Left colon (tissue), 2 donors: ENCODE data around the gene FER. TPM values are rescaled to one million over a fixed set of nuclear protein-coding genes. Genes with fewer than 3 reads are reported as not detected.
"Not testable (repeated sequence)": the region's sequence is repeated elsewhere in the genome, so short reads cannot be mapped to it uniquely, and the experiment has no call there.

Source experiments
- ATAC-seq: fragments of 200-7000 bp; cut with Tn5 transposase; one replicate; pipeline ENCODE4 v1.9.1; 2020; ENCODE audit warnings: mild to moderate bottlenecking, moderate library complexity
- DNase-seq, 2 donors: peaks; one replicate each; pipeline ENCODE4 v3.0.0-alpha.2; 2020
- intact Hi-C, 2 donors: fragments of 100-400 bp; cut with DNase I in 1 of 2; cut with micrococcal nuclease in 1 of 2; formaldehyde crosslinking; loops; one replicate each; pipeline versions ENCODE4 v1.11.2 to v1.14.0; 2022; cut with DNase I, micrococcal nuclease
- total RNA-seq, 2 donors: library from RNA; stranded (reverse); fragmentation: NEBNext Ultra II Directional; extraction: Animal tissue kit (Norgen Biotek cat#: 25700); gene quantifications; one replicate each; pipeline ENCODE4 v1.2.1, GENCODE V29; 2021
- donor health status: DM: no; HTN: no; CAD: no.
- donor health status: DM: yes; HTN: yes; CAD: no.

Gene FER
- total RNA-seq, 2 donors from 2014 or later, result 11.6 to 15.6 TPM

- DNase-seq (no peak), ATAC-seq (no peak)
- intact Hi-C loops, result no loop called here
Measured at GRCh38 chr5:108739906-108740305, 7.8 kb upstream of the FER start.

- intact Hi-C loops, result no loop called here
- DNase-seq (no peak), ATAC-seq (no peak)
Measured at GRCh38 chr5:108743319-108743718, 4.4 kb upstream of the FER start.

DNA sequence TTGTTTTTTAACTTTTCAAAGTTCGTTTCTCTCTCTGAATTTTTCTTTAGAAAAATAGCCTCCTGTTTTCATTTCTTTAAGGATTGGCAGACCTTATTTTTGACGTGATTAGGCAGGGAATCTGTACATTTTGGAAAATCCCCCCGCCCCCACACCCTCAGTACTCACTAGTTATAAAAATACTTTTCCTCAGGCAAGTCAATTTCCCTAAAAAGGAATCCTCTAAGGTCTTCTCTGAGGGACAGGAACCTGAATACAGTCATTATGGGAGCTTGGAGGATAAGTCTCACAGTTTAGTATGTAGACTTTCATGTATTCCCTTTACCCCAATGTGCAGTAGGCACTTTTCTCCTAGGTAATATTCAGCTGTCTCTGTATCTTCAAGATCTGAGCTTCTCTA, 3.9 kb upstream of the FER start:
- intact Hi-C loops, result no loop called here
- DNase-seq (no peak), ATAC-seq (no peak)

GRCh38 chr5:108747111-108747773, 455 bp upstream of the FER start:
- no peak for ATAC-seq
- no peak for DNase-seq
- intact Hi-C loops, result no loop called here

DNA sequence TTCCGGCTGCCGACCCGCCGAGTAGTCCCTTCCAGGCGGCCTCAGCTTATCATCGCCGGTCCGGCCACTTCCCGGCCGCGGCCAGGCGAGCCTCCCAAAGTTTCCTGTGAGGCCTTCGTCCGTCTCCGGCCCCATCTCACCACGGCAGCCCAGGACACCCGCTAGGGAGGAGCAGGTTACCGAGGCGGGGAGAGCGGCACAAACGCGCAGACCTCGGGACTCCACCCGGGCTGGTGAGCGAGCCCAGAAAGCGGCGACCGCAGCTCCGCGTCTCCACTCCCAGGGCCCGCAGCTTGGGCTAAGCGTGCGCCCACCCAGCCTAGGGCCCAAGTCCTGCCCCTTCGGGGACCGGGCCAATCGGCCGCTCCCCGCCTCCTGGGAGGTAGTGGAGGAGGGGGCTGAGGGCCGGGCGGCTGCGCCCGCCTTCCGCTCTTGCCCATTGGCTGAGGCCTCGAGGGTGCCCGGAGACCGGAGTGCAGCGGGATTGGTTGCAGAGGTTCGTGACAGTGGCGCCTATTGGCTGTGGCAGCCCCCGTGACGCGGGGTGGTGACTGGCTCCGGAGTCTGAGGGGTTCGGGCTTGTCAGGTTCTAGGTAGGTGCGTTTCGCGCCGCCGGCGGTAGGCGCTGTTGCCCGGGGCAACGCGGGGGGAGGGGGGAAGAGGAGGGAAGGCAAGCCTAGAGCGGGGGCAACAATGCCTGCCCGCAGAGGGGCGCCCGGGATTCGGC, 867 bp downstream of the FER start:
- ATAC-seq (peak; percentile 96), DNase-seq (peak; percentile 98 to 99)
- intact Hi-C loops, result no loop called here

DNA sequence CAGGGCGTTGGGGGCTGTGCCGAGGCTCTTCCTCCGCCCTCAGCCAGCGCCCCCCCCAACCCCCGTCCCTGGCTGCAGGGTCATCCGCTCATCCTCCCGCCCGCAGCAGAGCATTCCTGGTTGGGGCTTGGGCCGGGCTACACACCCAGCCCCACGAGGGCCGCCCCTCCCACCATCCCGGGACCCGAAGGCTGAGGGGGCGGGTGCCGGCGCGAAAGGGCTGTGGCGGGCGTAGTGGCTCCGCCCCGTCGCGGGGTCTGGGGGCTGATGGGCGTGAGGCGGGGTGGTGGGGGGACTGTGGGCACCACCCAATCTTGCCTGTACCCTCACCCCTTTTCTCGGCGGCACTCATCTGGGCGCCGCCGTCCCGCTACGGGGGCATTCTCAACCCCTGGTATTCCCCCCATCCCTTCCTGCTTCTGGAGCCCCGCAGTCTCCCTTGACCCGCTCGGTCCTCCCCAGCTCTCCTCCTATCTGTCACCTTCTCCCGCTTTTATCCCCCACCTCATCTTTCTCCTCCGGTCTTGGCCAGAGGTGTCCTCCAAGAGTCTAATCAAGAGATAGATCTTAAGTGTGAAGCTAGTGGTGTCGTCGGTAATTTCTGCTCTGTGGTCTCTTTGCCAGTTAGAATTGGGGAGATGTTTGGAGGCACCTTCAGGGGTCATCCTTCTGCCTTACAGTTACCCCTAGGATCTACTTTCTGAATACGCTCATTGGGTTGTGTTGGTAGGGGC, 1.6 kb downstream of the FER start:
- peak; percentile 46 for ATAC-seq
- DNase-seq, result no peak

GRCh38 chr5:108753331-108753730, 5.6 kb downstream of the FER start:
- no peak for ATAC-seq
- no peak for DNase-seq
- intact Hi-C loops, result no loop called here

More for the DNA sequence above, 1.6 kb downstream of the FER start:
- intact Hi-C loops, result no loop called here

DNA sequence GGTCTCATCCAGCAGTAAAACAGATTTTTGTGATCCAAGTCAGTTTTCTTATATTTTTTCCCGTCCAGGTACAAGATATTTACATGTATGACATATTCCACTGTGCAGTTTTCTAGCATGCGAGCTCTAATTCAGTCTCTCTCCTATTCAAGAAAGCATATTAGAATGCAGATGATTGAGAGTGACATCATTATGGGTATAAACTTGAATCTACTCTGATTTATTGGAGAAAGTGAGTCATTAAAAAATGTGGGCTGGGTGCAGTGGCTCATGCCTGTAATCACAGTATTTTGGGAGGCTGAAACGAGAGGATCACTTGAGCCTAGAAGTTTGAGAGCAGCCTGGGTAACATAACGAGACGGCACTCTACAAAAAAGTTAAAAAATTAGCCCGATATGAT, 6.2 kb downstream of the FER start:
- intact Hi-C loops, result no loop called here
- DNase-seq (no peak), ATAC-seq (no peak)

DNA sequence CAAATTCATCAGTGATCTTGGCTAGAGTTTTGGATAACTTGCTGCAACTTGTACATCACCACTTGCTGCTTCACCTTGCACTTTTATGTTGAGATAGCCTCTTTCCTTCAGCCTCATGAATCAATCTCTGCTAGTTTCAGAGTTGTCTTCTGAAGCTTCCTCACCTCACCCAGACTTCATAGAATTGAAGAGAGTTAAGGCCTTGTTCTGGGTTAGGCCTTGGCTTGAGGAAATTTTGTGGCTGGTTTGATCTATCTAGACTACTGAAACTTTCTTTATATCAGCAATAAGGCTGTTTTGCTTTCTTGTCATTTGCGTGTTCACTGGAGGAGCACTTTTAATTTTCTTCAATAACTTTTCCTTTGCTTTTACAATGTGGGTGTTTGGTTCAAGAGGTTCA, 12.8 kb downstream of the FER start:
- intact Hi-C loops, result no loop called here
- DNase-seq (no peak), ATAC-seq (no peak)

DNA sequence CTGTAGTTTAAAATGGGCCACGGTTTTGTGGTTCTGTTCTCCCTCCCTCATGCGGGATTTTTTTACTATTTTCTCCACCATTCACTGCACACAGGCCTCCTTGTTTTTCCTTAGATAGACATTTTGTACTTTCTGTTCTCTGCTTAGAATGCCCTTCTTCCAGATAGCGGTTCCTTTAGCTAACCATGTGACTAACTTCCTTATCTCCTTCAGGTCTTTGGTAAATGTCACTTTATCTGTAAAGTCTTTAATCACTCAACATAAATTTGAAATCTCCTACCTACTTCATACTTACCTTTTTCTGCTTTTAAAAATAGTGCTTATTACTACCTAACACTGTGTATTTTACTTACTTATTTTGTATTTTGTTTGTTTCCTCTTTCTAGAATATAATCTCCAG, 15.0 kb downstream of the FER start:
- no peak for ATAC-seq
- no peak for DNase-seq
- intact Hi-C loops, result no loop called here

DNA sequence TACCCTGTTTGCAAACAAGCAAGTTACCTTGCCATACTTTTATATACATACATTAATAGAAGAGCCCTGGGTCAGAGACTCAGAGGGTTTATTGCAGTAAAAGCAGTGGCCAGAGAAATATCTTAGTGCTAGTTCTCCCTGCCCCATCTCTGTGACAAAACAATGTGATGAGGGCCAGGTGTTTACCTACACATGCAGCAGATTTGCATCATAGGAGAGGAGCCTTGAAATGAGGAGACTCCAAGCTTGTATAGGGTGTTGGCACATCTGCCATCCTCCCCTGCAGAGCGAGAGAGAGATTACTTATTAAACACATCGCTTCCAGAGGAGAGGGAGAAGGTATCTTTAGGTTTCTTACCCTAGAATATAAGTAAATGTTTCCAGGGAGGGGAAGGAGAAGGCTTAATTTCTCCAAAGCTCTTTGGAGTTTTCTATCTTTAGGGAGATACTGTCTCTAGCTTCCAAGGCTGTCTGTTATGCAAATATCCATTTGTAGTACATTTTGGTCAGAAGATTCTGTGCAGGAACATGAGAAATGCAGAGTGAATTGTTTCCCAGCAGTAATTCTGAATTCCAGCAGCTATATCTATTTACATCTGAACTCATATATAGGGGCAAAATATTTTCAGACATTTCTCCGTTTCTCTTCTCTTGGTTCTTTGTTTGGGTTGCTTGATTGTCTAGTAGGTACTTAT, 15.7 kb downstream of the FER start:
- ATAC-seq (no peak), DNase-seq (no peak)
- intact Hi-C loops, result no loop called here

DNA sequence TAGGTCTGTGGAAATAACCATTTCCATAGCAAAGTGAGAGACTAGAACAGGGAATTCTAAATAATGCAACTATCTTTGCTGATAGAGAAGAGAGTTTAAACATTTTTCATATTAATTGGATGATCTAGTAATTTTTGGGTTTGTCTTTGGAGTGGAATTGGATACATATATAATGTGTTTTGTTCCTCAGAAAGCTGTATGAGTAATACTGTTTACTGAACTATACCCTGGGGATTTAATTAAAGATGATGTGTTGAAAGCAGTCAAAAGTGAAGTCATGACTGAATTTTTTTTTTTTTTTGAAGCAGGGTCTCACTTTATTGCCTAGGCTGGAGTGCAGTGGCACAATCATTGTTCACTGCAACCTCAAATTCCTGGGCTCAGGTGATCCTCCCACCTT, 17.9 kb downstream of the FER start:
- intact Hi-C loops, result no loop called here

DNA sequence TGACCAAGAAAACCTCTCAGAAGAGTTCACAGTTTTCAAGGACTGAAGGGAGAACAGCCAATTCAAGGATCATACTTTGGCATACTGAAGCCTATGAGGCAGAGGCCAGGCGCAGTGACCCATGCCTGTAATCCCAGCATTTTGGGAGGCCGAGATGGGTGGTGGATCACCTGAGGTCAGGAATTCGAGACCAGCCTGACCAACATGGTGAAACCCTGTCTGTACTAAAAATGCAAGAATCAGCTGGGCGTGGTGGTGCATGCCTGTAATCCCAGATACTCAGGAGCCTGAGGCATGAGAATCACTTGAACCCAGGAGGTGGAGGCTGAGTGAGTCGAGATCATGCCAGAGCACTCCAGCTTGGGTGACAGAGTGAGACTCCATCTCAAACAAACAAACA, 19.2 kb downstream of the FER start:
- intact Hi-C loops, DNase-seq, ATAC-seq: not testable (repeated sequence)

More for the DNA sequence above, 17.9 kb downstream of the FER start:
- ATAC-seq (no peak), DNase-seq (no peak)

DNA sequence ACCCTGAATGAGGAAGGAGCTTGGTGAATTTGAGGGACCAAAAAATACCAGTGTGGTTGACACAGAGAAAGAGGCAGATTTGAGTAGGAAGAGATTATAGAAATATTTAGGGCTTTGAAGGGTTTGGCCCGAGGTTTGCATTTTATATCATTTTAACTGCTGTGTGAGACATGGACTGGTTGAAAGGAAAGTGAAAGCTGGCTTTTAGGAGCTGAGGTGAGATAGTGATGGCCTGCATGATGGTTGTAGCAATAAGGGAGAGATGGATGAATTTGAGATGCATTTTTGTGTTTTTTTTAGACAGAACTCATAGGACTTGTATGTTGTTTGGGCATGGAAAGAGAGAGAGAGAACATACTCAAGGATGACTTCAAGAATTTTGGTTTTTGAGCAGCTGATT, 21.7 kb downstream of the FER start:
- DNase-seq (no peak), ATAC-seq (no peak)
- intact Hi-C loops, result no loop called here

DNA sequence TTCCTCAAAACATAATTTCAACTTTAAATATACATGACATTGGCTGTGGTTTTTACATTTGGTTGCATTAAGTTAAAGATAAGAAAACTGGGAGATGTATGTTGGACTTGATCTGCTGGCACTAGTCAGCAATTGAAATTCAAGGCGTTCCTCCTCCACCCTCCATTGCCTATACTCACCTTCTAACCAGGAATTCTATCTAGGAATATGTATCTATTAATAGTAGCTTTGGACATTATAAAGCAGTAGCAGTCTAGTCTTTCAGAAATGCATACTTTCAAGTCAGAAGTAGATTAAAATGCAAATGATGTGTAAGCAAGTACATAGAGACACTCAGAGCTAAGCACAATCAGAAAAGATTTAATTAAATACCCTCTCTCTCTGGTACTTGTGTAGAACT, 24.9 kb downstream of the FER start:
- intact Hi-C loops, result no loop called here

DNA sequence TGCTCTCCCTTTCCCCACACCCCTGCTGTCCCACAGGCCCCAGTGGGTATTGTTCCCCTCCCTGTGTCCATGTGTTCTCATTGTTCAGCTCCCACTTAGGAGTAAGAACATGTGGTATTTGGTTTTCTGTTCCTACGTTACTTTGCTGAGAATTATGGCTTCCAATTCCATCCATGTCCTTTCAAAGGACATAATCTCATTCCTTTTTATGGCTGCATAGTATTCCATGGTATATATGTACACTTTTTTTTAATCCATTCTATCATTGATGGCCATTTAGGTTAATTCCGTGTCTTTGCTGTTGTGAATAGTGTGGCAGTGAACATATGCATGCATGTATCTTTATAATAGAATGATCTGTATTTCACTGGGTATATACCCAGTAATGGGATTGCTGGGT, 25.6 kb downstream of the FER start:
- DNase-seq, result no peak
- intact Hi-C loops, result no loop called here
- no peak for ATAC-seq

More for the DNA sequence above, 24.9 kb downstream of the FER start:
- DNase-seq, result no peak
- ATAC-seq, result no peak

DNA sequence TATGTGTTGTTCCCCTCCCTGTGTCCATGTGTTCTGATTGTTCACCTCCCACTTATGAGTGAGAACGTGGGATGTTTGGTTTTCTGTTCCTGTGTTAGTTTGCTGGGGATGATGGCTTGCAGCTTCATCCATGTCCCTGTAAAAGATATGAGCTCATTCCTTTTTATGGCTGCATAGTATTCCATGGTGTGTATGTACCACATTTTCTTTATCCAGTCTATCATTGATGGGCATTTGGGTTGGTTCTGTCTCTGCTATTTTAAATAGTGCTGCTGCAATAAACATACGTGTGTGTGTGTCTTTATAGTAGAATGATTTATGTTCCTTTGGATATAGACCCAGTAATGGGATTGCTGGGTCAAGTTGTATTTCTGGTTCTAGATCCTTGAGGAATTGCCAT, 26.4 kb downstream of the FER start:
- ATAC-seq, DNase-seq, intact Hi-C loops: not testable (repeated sequence)

GRCh38 chr5:108777582-108777981, 29.9 kb downstream of the FER start:
- DNase-seq, intact Hi-C loops, ATAC-seq: not testable (repeated sequence)

GRCh38 chr5:108784577-108784976, 36.9 kb downstream of the FER start:
- DNase-seq, ATAC-seq, intact Hi-C loops: not testable (repeated sequence)
